HEK293 (cell line): ENCODE results near the gene DCDC2.

ENCODE experiments used
- FEZF1 ChIP-seq: fragments of 450-650 bp; formaldehyde crosslinking; IDR thresholded peaks from 2 replicates; pipeline ENCODE4 v1.5.1; 2016; ENCODE audit warnings: missing biosample characterization, missing genetic modification characterization
- REPIN1 ChIP-seq: fragments of 450-650 bp; formaldehyde crosslinking; IDR thresholded peaks from 2 replicates; pipeline ENCODE4 v1.5.1; 2017; ENCODE audit warnings: missing biosample characterization, missing genetic modification characterization, low read depth
- SCRT2 ChIP-seq: fragments of 450-650 bp; formaldehyde crosslinking; IDR thresholded peaks from 2 replicates; pipeline ENCODE4 v1.5.1; 2016; ENCODE audit warnings: missing biosample characterization, missing genetic modification characterization
- YY1 ChIP-seq: fragments of 450-650 bp; formaldehyde crosslinking; IDR thresholded peaks from 2 replicates; pipeline ENCODE4 v1.5.1; 2018; ENCODE audit warnings: missing biosample characterization, missing genetic modification characterization
- ZBTB7A ChIP-seq: fragments of 450-650 bp; formaldehyde crosslinking; IDR thresholded peaks from 2 replicates; pipeline ENCODE4 v1.5.1; 2016; ENCODE audit warnings: low read depth, missing biosample characterization, missing genetic modification characterization
- ZNF274 ChIP-seq, 2 experiments: fragments of 200-500 bp in 1 of 2; fragments of 450-650 bp in 1 of 2; sonication (Bioruptor generic) in 1 of 2; formaldehyde crosslinking in 1 of 2; IDR thresholded peaks; 2 replicates each; pipeline versions ENCODE4 v1.5.1 to v1.6.1; 2014 to 2016; ENCODE audit warnings: borderline replicate concordance in 1 of 2, inconsistent platforms in 1 of 2, low read length in 1 of 2, missing biosample characterization in 1 of 2, missing genetic modification characterization in 1 of 2
- ZNF561 ChIP-seq: fragments of 450-650 bp; IDR thresholded peaks from 2 replicates; pipeline ENCODE4 v1.5.1; 2018; ENCODE audit warnings: missing biosample characterization, missing genetic modification characterization, borderline replicate concordance
- ZNF701 ChIP-seq: fragments of 450-650 bp; formaldehyde crosslinking; IDR thresholded peaks from 2 replicates; pipeline ENCODE4 v1.5.1; 2016; ENCODE audit warnings: missing biosample characterization, missing genetic modification characterization
- ZNF76 ChIP-seq: fragments of 450-650 bp; formaldehyde crosslinking; IDR thresholded peaks from 2 replicates; pipeline ENCODE4; 2016; ENCODE audit warnings: low read depth, missing biosample characterization, missing genetic modification characterization, borderline replicate concordance
- TF ChIP-seq, protein P1 (sequence below): fragments of 450-650 bp; formaldehyde crosslinking; IDR thresholded peaks from 2 replicates; pipeline ENCODE4 v1.5.1; 2016; ENCODE audit warnings: missing biosample characterization, missing genetic modification characterization
- TF ChIP-seq, protein P2 (sequence below): fragments of 450-650 bp; formaldehyde crosslinking; IDR thresholded peaks from 2 replicates; pipeline ENCODE4 v1.5.1; 2016; ENCODE audit warnings: missing biosample characterization, missing genetic modification characterization

DNA sequence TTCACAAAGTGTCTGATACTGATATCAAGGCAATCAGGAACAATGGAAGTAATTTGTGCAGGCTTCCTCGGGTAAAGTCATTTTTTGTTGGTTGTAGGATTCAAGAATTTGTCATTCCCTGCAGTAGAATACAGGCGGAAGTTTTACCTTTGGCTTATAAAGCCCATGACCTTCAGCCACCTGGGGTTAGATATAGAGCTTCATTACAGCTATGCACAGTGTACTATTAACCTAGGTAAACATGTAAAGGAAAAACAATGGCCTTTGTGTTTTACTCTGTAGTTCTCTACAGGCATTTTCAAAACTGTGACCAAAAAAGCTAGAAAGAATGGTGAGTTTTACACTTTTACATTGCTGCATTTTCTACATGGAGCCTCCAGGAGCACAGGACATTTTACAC lies 116.9 kb downstream of the DCDC2 start:
- TF ChIP-seq, protein P1, sequence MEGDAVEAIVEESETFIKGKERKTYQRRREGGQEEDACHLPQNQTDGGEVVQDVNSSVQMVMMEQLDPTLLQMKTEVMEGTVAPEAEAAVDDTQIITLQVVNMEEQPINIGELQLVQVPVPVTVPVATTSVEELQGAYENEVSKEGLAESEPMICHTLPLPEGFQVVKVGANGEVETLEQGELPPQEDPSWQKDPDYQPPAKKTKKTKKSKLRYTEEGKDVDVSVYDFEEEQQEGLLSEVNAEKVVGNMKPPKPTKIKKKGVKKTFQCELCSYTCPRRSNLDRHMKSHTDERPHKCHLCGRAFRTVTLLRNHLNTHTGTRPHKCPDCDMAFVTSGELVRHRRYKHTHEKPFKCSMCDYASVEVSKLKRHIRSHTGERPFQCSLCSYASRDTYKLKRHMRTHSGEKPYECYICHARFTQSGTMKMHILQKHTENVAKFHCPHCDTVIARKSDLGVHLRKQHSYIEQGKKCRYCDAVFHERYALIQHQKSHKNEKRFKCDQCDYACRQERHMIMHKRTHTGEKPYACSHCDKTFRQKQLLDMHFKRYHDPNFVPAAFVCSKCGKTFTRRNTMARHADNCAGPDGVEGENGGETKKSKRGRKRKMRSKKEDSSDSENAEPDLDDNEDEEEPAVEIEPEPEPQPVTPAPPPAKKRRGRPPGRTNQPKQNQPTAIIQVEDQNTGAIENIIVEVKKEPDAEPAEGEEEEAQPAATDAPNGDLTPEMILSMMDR (tag by site-specific recombination) = no peak
- no peak for TF ChIP-seq FEZF1
- no peak for TF ChIP-seq ZBTB7A
- no peak for TF ChIP-seq ZNF561 (tag by site-specific recombination)
- TF ChIP-seq SCRT2 (tag by site-specific recombination) = no peak
- no peak for TF ChIP-seq YY1 (tag by site-specific recombination)
- TF ChIP-seq, protein P2, sequence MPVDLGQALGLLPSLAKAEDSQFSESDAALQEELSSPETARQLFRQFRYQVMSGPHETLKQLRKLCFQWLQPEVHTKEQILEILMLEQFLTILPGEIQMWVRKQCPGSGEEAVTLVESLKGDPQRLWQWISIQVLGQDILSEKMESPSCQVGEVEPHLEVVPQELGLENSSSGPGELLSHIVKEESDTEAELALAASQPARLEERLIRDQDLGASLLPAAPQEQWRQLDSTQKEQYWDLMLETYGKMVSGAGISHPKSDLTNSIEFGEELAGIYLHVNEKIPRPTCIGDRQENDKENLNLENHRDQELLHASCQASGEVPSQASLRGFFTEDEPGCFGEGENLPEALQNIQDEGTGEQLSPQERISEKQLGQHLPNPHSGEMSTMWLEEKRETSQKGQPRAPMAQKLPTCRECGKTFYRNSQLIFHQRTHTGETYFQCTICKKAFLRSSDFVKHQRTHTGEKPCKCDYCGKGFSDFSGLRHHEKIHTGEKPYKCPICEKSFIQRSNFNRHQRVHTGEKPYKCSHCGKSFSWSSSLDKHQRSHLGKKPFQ (tag by site-specific recombination) = no peak
- TF ChIP-seq ZNF76 (tag by site-specific recombination) = no peak
- no peak for TF ChIP-seq ZNF701
- TF ChIP-seq REPIN1 (tag by site-specific recombination) = no peak
- TF ChIP-seq ZNF274 (IDR thresholded peaks at IDR 0.05; ENCODE audit: low read length) = no peak
- TF ChIP-seq ZNF274 (tag by site-specific recombination; IDR thresholded peaks at IDR 0.05; ENCODE audit: borderline replicate concordance) = no peak
